Stimulated activated effector memory CD8-positive, alpha-beta T cell treated with anti-CD3 and anti-CD28 coated beads, Interleukin-12 subunit alpha, Interleukin-12 subunit beta, amount 100 ng/mL, for 72 hours (primary cell): ENCODE data around the gene RASA3.
A peak's percentile ranks its signal among the peaks of the same experiment; 100 is the strongest.
"Not testable (repeated sequence)": the region's sequence is repeated elsewhere in the genome, so short reads cannot be mapped to it uniquely, and the experiment has no call there.

Experiments
- ATAC-seq: fragments of 150-1000 bp; cut with Tn5 transposase; 2 replicates; pipeline ENCODE4 v1.10.0; 2021
- DNase-seq, 2 donors: peaks; one replicate each; pipeline ENCODE4 v3.0.0; 2021 to 2022; ENCODE audit warnings: low spot score in 2 of 2
- H3K27ac Mint-ChIP-seq: one replicate; pipeline ENCODE4 v1.8.0; 2022; ENCODE audit warnings: mild to moderate bottlenecking, mixed read lengths
- H3K36me3 Mint-ChIP-seq: one replicate; pipeline ENCODE4 v1.8.0; 2022; ENCODE audit warnings: mild to moderate bottlenecking, mixed read lengths
- H3K4me1 Mint-ChIP-seq: one replicate; pipeline ENCODE4 v1.8.0; 2022; ENCODE audit warnings: mixed read lengths
- H3K4me3 Mint-ChIP-seq: one replicate; pipeline ENCODE4 v1.8.0; 2022; ENCODE audit warnings: mild to moderate bottlenecking, mixed read lengths
- H3K9me3 Mint-ChIP-seq: one replicate; pipeline ENCODE4 v1.8.0; 2022; ENCODE audit warnings: mixed read lengths

Gene RASA3

DNA sequence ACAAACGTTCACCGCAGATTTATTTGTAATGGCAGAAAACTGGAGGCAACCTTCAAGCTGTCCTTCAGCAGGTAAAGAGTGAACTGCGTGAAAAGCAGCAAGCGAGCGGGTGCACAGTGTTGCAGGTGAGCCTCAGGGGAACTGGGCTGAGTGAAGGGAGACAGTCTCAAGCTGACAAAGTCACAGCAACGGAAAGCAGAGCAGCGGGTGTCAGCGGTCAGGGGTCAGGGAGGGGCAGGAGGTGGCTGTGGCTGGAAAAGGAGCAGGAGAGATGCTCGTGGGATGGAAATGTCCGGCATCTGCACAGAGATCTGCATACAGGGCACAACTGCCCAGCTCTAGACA, 8.5 kb upstream of the RASA3 start:
- ATAC-seq (peak; percentile 53), DNase-seq (no peak)
- Mint-ChIP-seq H3K9me3 (no peaks in the 10 kb centered on the region), H3K36me3 (no peaks in the 10 kb centered on the region), H3K27ac (no peak overlapping the region), H3K4me1 (peaks cover 15% of the 10 kb centered on the region), H3K4me3 (no peak overlapping the region)

DNA sequence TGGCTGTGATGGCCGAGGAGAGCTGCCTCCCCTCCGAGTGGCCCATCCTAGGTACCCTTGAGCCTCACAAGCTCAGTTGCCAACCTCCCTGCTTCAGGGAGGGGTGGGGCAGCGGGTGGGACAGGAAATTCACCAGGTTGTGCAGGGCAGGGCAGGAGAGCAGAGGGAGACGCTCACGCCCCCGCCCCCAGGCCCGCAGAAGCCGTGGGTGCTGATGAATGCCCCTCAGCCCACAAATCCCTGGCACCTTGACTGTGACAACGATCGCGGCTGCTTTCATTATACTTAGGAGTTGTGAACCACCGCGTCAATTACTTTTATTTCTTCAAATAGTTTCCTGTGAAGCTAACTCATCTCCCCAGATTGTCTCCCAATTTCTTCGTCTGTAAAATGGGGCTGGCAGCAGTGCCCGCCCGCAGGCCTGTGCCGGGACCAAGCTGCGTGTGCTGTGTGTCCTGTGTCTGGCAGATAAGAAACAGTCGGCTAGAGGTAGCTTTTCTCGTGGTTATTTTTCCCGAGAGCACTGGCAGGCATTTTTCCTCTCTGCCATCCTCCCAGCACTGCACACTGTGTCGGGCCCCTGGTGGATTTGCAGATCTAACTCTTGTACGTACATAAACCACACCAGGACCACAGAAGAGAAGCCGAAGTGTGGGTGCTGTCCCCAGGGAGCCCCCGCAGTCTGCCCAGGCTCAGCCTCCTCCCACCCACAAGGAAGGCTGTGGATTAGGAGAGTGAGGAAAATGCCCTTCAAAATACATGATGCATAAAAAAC, 7.9 kb upstream of the RASA3 start:
- H3K27ac Mint-ChIP-seq, result no peak overlapping the region
- DNase-seq, result no peak
- ATAC-seq, result peak; percentile 2
- H3K36me3 Mint-ChIP-seq, result no peaks in the 10 kb centered on the region
- no peaks in the 10 kb centered on the region for H3K9me3 Mint-ChIP-seq
- H3K4me3 Mint-ChIP-seq, result no peak overlapping the region
- peaks cover 9% of the 10 kb centered on the region for H3K4me1 Mint-ChIP-seq

DNA sequence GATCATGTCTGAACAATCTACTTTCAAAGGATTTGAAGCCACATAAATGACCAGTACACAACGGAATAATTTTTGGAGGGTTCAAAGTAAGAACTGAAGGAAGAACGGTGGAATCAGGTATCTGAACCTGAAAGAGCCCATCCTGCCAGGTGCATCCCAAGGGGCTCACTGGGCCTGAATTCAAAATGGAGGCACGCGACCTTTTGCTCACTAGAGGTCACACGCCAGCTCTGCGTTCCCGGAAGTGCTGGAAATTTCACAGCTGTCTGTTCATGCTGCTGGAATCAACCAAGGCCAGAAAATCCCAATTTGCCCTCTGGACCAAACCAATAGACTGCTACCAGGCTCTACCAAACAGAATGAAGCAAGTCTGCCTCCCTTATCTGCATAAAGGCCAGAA, 4.2 kb upstream of the RASA3 start:
- no peak for DNase-seq
- ATAC-seq, result no peak
- Mint-ChIP-seq H3K4me3 (no peak overlapping the region), H3K27ac (no peak overlapping the region), H3K36me3 (peaks cover 3% of the 10 kb centered on the region), H3K9me3 (no peaks in the 10 kb centered on the region), H3K4me1 (peaks cover 9% of the 10 kb centered on the region)

DNA sequence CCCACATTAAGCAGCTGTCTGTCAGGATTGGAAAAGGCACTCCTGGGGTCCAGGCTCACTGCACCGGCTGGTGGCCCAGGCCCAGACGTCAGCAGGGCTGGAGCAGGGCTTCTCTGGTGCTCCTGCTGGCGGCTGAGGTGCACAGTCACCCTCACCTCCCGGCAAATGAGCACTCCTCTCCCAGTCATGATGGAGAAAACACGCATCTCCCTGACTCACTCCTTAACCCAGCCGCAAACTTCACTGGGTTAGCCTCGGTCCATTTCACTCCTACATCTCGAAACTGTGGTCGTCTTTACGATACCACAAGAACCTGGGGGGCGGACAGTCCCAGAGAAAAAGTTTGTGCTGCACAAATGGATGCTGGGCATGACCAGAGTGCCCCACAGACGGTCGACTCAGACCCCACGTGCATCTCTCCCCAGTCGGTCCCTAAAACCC, 3.3 kb upstream of the RASA3 start:
- ATAC-seq, result no peak
- H3K36me3 Mint-ChIP-seq, result peaks cover 11% of the 10 kb centered on the region
- DNase-seq, result no peak
- no peak overlapping the region for H3K4me3 Mint-ChIP-seq
- no peaks in the 10 kb centered on the region for H3K9me3 Mint-ChIP-seq
- H3K27ac Mint-ChIP-seq, result no peak overlapping the region
- peaks cover 13% of the 10 kb centered on the region for H3K4me1 Mint-ChIP-seq

DNA sequence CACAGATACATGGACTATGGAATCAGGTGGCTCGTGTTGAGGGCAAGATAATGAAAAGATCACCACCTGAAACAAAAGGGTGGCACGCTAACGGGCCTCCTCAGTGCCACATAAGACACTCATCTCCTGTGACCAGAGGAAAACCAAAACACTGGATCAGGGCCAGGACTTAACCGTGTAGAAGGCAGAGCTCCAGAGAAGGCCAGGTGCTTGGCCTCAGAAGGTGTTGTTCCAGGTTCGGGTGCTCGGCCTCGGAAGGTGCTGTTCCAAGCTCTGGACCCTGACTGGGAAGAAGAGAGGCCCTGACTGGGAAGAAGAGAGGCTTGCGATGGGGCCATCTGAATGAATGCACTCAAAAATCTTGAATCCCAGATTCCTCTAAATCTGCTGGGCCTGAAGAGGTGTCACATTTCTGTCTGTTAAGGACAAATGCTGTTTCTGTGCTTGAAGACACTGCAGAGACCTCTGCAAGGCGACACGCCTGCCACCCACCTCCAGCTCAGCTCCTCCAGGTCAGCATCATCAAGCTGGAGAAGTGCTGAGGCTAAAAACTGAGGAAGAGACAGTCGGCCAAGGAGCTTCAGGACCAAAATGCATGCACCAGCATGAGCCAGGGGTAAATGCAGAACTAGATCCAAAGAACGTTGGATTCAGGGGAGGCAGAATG, 2.7 kb upstream of the RASA3 start:
- H3K9me3 Mint-ChIP-seq, result no peaks in the 10 kb centered on the region
- peaks cover 14% of the 10 kb centered on the region for H3K36me3 Mint-ChIP-seq
- H3K4me1 Mint-ChIP-seq, result peaks cover 20% of the 10 kb centered on the region
- DNase-seq (no peak), ATAC-seq (no peak)
- no peak overlapping the region for H3K4me3 Mint-ChIP-seq
- no peak overlapping the region for H3K27ac Mint-ChIP-seq

DNA sequence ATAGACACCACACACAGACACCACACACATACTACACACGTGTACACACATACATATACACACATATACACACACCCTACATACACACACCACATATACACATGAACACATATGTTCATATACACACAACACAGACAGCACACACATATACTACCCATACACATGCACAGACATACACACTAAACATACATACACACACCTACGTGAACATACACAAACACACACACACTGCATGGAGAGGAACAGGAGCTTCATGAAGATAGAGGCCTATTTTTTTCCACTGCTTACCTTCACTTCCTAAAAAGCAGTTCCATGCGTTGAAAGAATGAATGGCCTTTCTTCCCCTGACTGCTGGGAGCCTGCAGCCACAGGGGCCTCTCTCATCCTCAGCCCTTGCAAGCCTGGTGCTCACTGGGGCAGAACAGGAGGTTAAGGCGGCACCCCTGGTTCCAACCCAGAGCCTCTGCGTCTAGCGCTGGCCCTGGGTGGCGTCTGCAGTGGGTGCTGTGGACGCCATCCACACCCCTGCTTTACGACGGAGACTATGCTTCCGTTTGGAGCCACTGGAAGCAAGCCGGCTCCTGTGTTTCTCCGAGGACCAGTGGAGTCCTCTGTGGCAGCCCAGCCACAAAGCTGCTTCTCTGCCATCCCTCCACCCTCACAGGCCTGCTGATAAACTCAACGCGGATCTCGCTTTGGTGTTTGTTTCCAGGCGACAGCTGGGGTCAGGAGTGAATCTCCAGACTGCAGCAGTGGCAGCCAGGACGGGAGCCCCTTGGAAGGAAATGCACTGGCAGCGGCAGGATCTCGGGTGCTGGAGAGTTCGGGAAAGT, 1.9 kb upstream of the RASA3 start:
- Mint-ChIP-seq H3K36me3 (peaks cover 18% of the 10 kb centered on the region), H3K27ac (no peak overlapping the region), H3K4me1 (peaks cover 28% of the 10 kb centered on the region), H3K9me3 (no peaks in the 10 kb centered on the region), H3K4me3 (peak overlapping the region; percentile 50)
- ATAC-seq (no peak), DNase-seq (no peak)

DNA sequence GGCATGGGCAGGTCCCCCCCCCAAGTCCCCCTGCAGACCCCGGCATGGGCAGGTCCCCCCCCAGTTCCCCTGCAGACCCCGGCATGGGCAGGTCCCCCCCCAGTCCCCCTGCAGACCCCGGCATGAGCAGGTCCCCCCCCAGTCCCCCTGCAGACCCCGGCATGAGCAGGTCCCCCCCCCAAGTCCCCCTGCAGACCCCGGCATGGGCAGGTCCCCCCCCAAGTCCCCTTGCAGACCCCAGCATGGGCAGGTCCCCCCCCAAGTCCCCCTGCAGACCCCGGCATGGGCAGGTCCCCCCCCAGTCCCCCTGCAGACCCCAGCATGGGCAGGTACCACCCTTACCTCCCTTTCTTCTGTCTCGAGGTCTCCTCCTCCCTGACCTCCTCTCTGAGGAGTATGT, 1.1 kb upstream of the RASA3 start:
- not testable (repeated sequence) for DNase-seq, ATAC-seq, H3K9me3 Mint-ChIP-seq, H3K27ac Mint-ChIP-seq
- H3K4me3 Mint-ChIP-seq, result peak overlapping the region; percentile 50
- peaks cover 25% of the 10 kb centered on the region for H3K36me3 Mint-ChIP-seq
- H3K4me1 Mint-ChIP-seq, result peaks cover 35% of the 10 kb centered on the region

DNA sequence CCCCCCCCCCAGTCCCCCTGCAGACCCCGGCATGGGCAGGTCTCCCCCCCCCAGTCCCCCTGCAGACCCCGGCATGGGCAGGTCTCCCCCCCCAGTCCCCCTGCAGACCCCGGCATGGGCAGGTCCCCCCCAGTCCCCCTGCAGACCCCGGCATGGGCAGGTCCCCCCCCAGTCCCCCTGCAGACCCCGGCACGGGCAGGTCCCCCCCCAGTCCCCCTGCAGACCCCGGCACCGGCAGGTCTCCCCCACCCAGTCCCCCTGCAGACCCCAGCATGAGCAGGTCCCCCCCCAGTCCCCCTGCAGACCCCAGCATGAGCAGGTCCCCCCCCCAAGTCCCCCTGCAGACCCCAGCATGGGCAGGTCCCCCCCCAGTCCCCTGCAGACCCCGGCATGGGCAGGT, 703 bp upstream of the RASA3 start:
- peak overlapping the region; percentile 99 for H3K4me3 Mint-ChIP-seq
- H3K4me1 Mint-ChIP-seq, result peaks cover 40% of the 10 kb centered on the region
- H3K36me3 Mint-ChIP-seq, result peaks cover 29% of the 10 kb centered on the region
- not testable (repeated sequence) for ATAC-seq, H3K27ac Mint-ChIP-seq, DNase-seq, H3K9me3 Mint-ChIP-seq

DNA sequence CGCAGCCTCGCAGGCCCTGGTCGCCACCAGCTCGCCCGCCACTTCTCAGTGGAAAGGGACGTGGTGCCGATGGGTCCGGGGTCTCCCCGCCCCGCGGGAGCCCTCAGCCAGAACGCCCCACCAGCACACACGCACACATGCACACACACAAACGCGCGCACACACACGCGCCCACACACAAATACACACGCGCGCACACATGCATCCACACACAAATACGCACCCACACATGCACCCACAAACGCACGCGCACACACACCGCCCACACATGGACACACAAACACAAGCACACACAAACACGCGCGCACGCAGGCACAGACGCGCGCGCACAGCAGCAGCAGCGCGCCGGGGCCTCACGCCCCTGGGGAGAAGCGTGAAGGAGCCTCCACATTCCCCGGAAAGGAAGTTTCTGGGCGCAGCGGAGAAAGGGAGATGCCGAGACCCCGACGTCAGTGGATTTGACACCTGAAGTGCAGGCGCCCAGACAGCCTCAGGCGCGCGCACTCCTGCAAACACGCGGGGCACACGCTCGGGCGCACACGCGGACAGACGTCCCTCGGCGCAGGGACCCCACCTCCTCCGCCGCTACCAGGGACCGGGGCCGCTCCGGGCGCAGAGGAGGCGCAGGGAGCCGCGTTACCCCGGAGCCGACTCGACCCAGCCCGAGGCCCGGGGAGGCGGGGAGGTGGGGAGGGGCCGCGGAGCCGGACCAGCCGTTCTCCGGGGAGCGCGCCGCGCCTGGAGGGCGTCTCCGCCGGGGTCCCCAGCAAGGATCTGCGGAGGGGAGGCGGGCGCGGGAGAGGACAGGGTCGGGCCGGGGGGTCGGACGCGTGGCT, 622 bp downstream of the RASA3 start:
- Mint-ChIP-seq H3K36me3 (peaks cover 32% of the 10 kb centered on the region), H3K9me3 (no peaks in the 10 kb centered on the region), H3K4me1 (peaks cover 53% of the 10 kb centered on the region), H3K27ac (peak overlapping the region; percentile 93), H3K4me3 (peak overlapping the region; percentile 99)
- DNase-seq (no peak), ATAC-seq (peak; percentile 4)

DNA sequence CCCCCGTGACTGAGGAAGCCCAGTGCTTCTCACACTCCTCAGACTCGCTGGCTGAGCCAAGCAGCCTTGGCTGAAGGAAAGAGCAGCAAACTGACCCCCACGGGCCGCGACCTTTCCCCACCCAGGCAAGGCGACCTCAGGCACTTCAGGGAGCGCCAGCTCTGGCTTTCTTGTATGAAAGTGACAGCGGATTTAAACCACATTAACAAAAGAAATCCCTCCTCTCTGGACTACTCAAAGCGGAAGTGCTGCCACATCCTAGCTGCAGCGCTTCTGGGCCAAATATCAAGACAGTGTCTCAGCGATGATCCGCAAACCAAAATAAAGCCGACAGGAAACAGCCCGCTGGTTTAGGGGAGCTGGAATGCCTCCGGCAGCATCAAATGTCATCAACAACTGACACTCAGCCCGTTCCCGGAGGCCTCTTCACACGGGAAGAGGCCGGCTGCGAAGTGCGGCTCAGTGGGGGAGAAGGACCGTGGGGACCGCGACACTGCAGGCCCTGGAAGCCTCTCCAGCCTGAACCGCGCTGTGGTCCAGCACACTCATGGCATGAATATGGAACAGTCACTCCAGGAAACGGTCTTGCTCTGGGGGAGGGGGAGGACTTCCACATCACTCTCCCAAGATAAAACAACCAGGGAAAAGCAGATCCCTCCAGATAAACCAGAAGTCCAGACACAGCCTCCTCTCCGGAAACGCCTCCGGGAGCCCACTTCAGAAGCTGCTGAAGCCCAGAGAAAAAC, 1.4 kb downstream of the RASA3 start:
- ATAC-seq, result peak; percentile 47
- H3K36me3 Mint-ChIP-seq, result peaks cover 32% of the 10 kb centered on the region
- H3K9me3 Mint-ChIP-seq, result no peaks in the 10 kb centered on the region

DNA sequence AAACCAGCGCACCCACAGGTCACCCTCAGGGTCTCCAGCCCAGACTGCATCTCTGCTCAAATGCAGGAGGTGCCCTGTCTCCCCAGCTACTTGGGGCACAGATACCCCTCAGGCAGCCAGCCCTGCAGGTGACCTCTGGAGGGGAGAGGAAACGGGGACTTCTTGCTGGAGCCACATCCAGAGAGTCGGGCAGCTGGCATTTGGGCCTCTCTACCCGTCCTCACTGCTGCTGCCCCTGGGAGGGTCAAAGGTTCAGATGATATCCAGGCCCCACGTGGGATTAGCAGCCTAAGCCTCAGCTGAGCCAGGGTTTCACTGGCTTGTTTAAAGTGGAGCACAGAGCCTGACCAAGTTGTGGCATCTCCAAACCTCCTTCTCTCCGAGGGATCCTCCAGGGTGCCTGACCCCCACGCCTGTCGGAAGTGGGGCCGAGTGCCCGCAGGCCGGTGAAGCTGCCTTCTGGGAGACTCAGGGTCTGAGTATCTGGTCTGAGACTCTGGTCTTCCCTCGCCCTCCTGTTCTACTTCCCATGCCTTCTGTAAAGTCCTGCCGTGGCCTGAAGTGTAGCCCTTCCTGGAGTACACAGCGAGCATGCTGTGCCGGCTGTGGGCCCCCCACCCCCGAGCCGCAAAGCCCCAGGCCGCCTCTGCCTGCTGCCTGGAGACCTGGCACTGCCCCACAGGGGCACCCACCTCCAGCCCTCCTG, 2.1 kb downstream of the RASA3 start:
- ATAC-seq, result no peak
- H3K27ac Mint-ChIP-seq, result peak overlapping the region; percentile 93
- H3K4me1 Mint-ChIP-seq, result peaks cover 67% of the 10 kb centered on the region
- peaks cover 32% of the 10 kb centered on the region for H3K36me3 Mint-ChIP-seq
- H3K9me3 Mint-ChIP-seq, result no peaks in the 10 kb centered on the region
- H3K4me3 Mint-ChIP-seq, result peak overlapping the region; percentile 99
- DNase-seq, result no peak

More for the DNA sequence above, 1.4 kb downstream of the RASA3 start:
- peak overlapping the region; percentile 99 for H3K4me3 Mint-ChIP-seq
- peak overlapping the region; percentile 93 for H3K27ac Mint-ChIP-seq
- peak; percentile 47 to 79 for DNase-seq
- peaks cover 61% of the 10 kb centered on the region for H3K4me1 Mint-ChIP-seq

DNA sequence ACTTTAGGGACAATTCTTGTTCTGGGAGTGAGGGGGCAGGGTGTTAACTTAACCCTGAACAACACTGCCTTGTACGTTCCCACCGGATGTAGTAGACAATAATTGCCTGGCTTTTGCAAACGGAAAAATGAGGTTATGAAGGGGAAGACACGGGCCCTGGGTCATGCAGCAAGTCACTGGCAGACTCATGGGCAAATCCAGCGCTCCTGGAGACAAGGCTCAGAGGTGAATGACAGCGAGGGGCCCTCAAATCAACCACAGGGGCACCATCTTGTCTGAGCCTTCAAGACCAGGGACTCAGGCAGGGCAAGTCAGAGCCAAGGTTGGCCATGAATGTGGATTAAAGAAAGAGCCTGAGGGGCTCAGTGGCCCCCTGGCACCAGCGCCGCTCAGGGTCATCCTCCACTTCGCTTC, 2.8 kb downstream of the RASA3 start:
- no peaks in the 10 kb centered on the region for H3K9me3 Mint-ChIP-seq
- peak; percentile 0 for ATAC-seq
- H3K4me3 Mint-ChIP-seq, result peak overlapping the region; percentile 99
- peaks cover 73% of the 10 kb centered on the region for H3K4me1 Mint-ChIP-seq
- H3K27ac Mint-ChIP-seq, result peak overlapping the region; percentile 93
- H3K36me3 Mint-ChIP-seq, result peaks cover 38% of the 10 kb centered on the region
- DNase-seq, result no peak

DNA sequence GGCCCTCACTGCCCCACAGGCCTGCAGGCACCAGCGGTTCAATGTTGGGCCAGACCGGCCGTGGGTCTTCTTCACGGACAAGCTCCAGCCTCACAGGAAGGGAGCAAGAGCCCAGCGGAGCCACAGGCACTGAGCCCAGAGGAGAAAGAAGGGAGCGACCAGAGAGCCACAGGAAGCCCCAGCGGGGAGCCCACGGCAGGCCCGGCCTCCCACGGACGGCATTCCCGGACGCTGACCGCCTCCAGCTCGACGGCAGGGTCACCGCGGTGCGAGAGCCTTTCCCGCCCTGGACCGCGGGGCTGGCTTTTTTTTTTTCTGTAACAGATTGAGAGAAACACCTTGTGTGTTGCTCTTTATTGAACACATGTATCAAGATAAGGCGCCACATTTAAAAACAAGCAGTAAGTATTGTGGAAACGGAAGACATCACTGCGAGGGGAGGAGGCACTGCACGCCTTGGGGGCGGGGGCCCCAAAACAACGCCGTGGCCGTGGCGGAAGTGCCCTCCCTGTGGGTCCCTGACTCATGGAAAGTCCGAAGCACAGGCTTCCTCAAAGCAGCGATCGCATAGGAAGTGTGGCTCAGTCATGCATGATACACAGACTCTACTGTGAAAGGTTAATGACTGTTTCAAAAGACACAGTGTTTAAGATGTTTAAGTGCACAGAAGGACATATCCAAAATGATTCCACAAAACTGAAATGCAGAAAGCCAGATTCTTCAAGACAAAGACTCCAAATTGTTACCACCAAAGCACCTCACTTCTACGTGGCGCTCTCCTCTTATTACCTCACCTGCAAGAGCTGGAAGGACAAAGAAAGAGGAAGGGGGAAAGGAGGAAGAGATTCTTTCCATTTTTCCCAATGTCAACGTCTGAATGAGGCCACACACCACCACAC, 3.5 kb downstream of the RASA3 start:
- peaks cover 43% of the 10 kb centered on the region for H3K36me3 Mint-ChIP-seq
- no peaks in the 10 kb centered on the region for H3K9me3 Mint-ChIP-seq
- DNase-seq (peak; percentile 71 to 89), ATAC-seq (peak; percentile 83)
- peak overlapping the region; percentile 93 for H3K27ac Mint-ChIP-seq
- H3K4me1 Mint-ChIP-seq, result peaks cover 73% of the 10 kb centered on the region
- H3K4me3 Mint-ChIP-seq, result peak overlapping the region; percentile 99
